ENCODE results near the gene UNC45A.

Gene UNC45A

GRCh38 chr15:91001209-91001608 is 66.1 kb downstream of the UNC45A start:
- FAIRE-seq (no peak), DNase-seq (ENCODE audit: low spot score) (no peak)
